AG04449 (cell line): ENCODE data around the gene TMTC2.
A peak's percentile ranks its signal among the peaks of the same experiment; 100 is the strongest.

Experiments
- CTCF ChIA-PET: fragments of 350-600 bp; formaldehyde crosslinking; extraction: SDS; loops from one replicate; lab custom pipeline; 2021; ENCODE audit warnings: antibody characterized with exemption; lab: Yijun Ruan, JAX
- POLR2A ChIA-PET: fragments of 400-600, 350-600 bp; formaldehyde crosslinking; extraction: SDS; loops from one replicate; lab custom pipeline; 2020; ENCODE audit warnings: antibody characterized with exemption, inconsistent platforms; lab: Yijun Ruan, JAX
- DNase-seq: peaks from one replicate; pipeline ENCODE4 v3.0.0-alpha.2; 2010; ENCODE audit warnings: low read depth, low spot score
- H3K4me3 ChIP-seq: 2 replicates; pipeline ENCODE4 v1.5.1; 2011; ENCODE audit warnings: low read depth, mild to moderate bottlenecking, control low read depth, low read length
- CTCF ChIP-seq: IDR thresholded peaks from one replicate; pipeline ENCODE4 v1.5.1; 2011; ENCODE audit warnings: mild to moderate bottlenecking, moderate library complexity, low read length, control low read depth, inconsistent platforms; ENCODE audit not compliant: insufficient read depth; ENCODE audit errors: missing control alignments

Gene TMTC2

GRCh38 chr12:82688035-82688501 lies 1.4 kb downstream of the TMTC2 start:
- TF ChIP-seq CTCF, result no peak
- CTCF ChIA-PET, result no interaction called here
- peak overlapping the region; percentile 95 for H3K4me3 ChIP-seq
- POLR2A ChIA-PET, result no interaction called here
- DNase-seq, result no peak

DNA sequence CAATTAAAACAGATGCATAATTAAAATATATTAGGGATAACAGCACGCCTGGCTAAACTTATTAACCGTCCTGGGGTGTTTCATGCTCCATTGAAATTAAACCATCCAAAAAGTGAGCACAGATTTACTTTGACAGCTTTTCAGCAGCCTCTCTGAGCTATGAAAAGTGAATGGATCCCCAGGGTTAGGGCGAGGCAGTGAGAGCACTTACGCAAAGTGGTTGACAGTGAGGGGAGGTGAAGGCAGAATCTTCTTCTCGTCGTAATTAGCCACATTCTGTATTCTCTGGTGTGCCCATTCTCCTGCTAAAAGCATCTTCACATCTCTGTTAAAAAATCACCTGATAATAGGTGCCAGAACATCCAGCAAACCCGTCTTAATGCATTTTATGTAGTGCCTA lies 1.9 kb downstream of the TMTC2 start:
- H3K4me3 ChIP-seq, result peak overlapping the region; percentile 95; the same call in 1 of the 2 replicates
- TF ChIP-seq CTCF, result no peak
- POLR2A ChIA-PET, result no interaction called here
- CTCF ChIA-PET, result no interaction called here
- no peak for DNase-seq

DNA sequence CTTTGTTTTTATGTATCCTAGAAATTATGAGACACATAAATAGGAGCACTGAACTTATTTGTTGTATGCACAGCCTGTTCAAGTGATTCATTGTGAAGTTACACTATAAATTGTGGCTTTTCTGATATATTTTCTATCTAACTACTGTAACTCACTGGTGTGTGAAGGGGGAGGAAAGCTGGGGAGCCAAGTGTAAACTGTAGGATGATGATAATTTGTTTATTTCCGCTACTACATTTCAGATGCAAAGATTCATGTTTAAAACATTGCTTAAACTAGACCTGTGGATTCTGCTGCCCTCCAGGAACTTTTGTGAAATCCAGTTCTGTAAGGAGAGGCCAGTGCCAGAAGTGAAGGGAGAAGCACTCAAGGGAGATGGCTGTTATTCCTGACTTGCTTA lies 3.3 kb downstream of the TMTC2 start:
- ChIA-PET POLR2A (no interaction called here), CTCF (no interaction called here)
- TF ChIP-seq CTCF, result no peak
- no peak overlapping the region for H3K4me3 ChIP-seq
- DNase-seq, result no peak

DNA sequence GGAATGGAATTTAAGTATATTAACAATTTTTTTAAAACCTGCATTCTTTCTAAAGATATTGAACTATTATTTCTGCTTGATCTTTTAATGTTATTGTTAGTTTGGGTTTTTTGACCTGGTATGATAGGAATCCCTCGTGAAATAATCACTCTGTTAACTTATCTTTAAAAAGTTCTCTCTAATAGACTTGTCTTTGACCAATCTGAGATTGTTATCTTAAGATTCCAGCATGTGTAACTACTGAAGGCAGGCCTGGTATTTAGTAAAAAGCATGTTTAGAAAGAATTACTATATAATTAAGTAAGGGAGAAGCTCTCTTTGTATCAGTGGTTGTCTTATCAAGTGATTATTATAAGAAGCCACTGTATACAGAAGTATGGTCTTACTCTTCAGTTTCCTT lies 4.8 kb downstream of the TMTC2 start:
- H3K4me3 ChIP-seq, result no peak overlapping the region
- ChIA-PET CTCF (interaction anchor here (1.1 kb wide), 1 partner anchor 333 kb away, joined by 3 read pairs; the partner anchor contains the start of genes CCDC59 and METTL25), POLR2A (no interaction called here)
- no peak for TF ChIP-seq CTCF
- DNase-seq, result no peak

DNA sequence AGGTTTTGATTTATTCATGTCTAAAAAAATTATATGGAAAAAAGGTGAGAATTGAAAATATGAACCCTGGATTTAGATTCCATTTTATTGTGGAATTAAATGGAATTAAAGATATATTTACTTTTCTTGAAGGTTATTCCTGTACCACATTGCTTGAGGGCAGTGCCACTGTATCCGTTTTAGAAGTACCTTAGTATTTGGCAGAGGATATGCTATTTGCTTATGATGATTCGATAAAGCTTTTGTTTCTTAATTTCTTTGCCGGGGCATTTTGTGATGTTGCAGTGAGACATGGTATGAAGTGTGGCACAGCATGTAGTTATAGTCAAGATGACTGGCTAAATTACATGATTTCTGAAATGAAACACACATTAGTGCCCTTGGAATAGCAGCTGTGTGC lies 7.6 kb downstream of the TMTC2 start:
- TF ChIP-seq CTCF, result no peak
- ChIA-PET POLR2A (no interaction called here), CTCF (no interaction called here)
- no peak for DNase-seq
- no peak overlapping the region for H3K4me3 ChIP-seq

GRCh38 chr12:82694970-82695369 lies 8.3 kb downstream of the TMTC2 start:
- TF ChIP-seq CTCF, result no peak
- ChIA-PET POLR2A (no interaction called here), CTCF (no interaction called here)
- no peak for DNase-seq
- H3K4me3 ChIP-seq, result no peak overlapping the region
